IMR-90 (cell line): ENCODE measurements around the gene COL24A1.

ENCODE experiments used
- BHLHE40 ChIP-seq: fragments of 150-350 bp; IDR thresholded peaks from 2 replicates; pipeline ENCODE4 v1.6.1; 2016; ENCODE audit warnings: mild to moderate bottlenecking, low read depth, low read length
- CHD1 ChIP-seq: IDR thresholded peaks from 2 replicates; pipeline ENCODE4 v1.6.1; 2012; ENCODE audit warnings: low read depth, low read length, improper control_type of control experiment
- FOS ChIP-seq: fragments of 150-350 bp; IDR thresholded peaks from 2 replicates; pipeline ENCODE4 v1.6.1; 2016; ENCODE audit warnings: low read depth, low read length
- MAFK ChIP-seq: IDR thresholded peaks from 2 replicates; pipeline ENCODE4 v1.6.1; 2012; ENCODE audit warnings: low read depth, low read length, improper control_type of control experiment
- MAZ ChIP-seq: IDR thresholded peaks from 2 replicates; pipeline ENCODE4 v1.6.1; 2012; ENCODE audit warnings: low read depth, mild to moderate bottlenecking, low read length, improper control_type of control experiment, moderate library complexity, borderline replicate concordance
- MXI1 ChIP-seq: IDR thresholded peaks from 2 replicates; pipeline ENCODE4 v1.6.1; 2012; ENCODE audit warnings: low read depth, mild to moderate bottlenecking, low read length, moderate library complexity, borderline replicate concordance
- POLR2A ChIP-seq: IDR thresholded peaks from 2 replicates; pipeline ENCODE4 v1.6.1; 2012; ENCODE audit warnings: mild to moderate bottlenecking, low read depth, low read length
- RAD21 ChIP-seq: IDR thresholded peaks from 2 replicates; pipeline ENCODE4 v1.6.1; 2012; ENCODE audit warnings: low read length, improper control_type of control experiment
- SMC3 ChIP-seq: fragments of 150-350 bp; IDR thresholded peaks from 2 replicates; pipeline ENCODE4 v1.6.1; 2016; ENCODE audit warnings: low read depth, mild to moderate bottlenecking, antibody characterized with exemption, low read length, moderate library complexity
- TF ChIP-seq, protein P1 (sequence below): conservative IDR thresholded peaks from 2 replicates; pipeline ENCODE4 v1.5.1; 2012; ENCODE audit warnings: mild to moderate bottlenecking, low read depth, low read length, improper control_type of control experiment

DNA sequence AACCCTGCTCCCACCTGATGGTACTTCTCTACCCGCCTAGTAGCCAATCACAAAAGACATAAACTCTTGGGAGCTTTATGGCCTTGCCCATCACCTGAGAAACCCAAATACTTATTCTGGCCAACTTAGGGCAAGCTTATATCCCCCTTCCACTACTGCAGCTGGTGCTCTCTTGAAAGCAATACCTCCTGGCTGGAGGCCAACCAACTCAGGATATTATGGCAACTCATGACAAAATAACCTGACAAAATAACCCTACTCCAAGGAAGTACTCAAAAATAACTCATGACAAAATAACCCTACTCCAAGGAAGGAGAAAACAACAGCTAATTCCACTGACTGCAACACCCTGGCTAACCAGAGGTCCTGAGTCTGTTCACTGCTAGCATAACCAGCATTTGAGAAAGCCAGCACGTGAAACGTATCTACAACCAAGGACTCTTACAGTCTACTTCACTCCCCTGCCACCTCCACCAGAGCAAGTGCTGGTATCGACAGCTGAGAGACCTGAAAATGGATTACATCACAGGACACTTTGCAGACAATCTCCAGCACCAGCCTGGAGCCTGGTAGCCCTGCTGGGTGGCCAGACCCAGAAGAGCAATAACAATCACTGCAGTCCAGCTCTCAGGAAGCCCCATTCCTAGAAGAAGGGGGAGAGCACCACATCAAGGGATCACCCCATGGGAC lies 179.9 kb downstream of the COL24A1 start:
- TF ChIP-seq, protein P1, sequence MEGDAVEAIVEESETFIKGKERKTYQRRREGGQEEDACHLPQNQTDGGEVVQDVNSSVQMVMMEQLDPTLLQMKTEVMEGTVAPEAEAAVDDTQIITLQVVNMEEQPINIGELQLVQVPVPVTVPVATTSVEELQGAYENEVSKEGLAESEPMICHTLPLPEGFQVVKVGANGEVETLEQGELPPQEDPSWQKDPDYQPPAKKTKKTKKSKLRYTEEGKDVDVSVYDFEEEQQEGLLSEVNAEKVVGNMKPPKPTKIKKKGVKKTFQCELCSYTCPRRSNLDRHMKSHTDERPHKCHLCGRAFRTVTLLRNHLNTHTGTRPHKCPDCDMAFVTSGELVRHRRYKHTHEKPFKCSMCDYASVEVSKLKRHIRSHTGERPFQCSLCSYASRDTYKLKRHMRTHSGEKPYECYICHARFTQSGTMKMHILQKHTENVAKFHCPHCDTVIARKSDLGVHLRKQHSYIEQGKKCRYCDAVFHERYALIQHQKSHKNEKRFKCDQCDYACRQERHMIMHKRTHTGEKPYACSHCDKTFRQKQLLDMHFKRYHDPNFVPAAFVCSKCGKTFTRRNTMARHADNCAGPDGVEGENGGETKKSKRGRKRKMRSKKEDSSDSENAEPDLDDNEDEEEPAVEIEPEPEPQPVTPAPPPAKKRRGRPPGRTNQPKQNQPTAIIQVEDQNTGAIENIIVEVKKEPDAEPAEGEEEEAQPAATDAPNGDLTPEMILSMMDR = no peak
- no peak for TF ChIP-seq RAD21
- TF ChIP-seq MAFK = no peak
- TF ChIP-seq MXI1 = no peak
- no peak for TF ChIP-seq POLR2A
- TF ChIP-seq CHD1 = no peak
- TF ChIP-seq SMC3 = no peak
- no peak for TF ChIP-seq BHLHE40
- no peak for TF ChIP-seq MAZ
- TF ChIP-seq FOS = no peak
